NCI-H1092 treated with DMSO at 0.1 percent for 48 hours (cell line): ENCODE results near the gene NME4.
"Not testable (repeated sequence)": the region's sequence is repeated elsewhere in the genome, so short reads cannot be mapped to it uniquely, and the experiment has no call there.

ENCODE experiments used
- DNase-seq: peaks from one replicate; lab custom pipeline; 2025; lab: John Stamatoyannopoulos, UW

The NME4 gene

GRCh38 chr16:397135-397661 is at the start of gene NME4:
Gene NME4 (plus strand): TSS chr16:397199. CDS start chr16:397223, 24 bp downstream.
- peak; percentile 37 for DNase-seq

- DNase-seq: no peak
Observed at GRCh38 chr16:347203-347602, 49.8 kb upstream of the NME4 start.

GRCh38 chr16:348495-348894 is 48.5 kb upstream of the NME4 start:
- DNase-seq: not testable (repeated sequence)

GRCh38 chr16:349211-349610 is 47.8 kb upstream of the NME4 start:
- no peak for DNase-seq

- no peak for DNase-seq
Observed at GRCh38 chr16:350203-350602, 46.8 kb upstream of the NME4 start.

GRCh38 chr16:351804-352520 is 45.0 kb upstream of the NME4 start:
- DNase-seq: no peak

- peak; percentile 98 for DNase-seq
Observed at GRCh38 chr16:352547-353403, 44.2 kb upstream of the NME4 start, which contains the start of gene AXIN1. Gene AXIN1 (minus strand): TSS chr16:352723. CDS start chr16:347025, 5,698 bp downstream.

- no peak for DNase-seq
Observed at GRCh38 chr16:353404-354290, 43.4 kb upstream of the NME4 start.

- DNase-seq: no peak
Observed at GRCh38 chr16:354291-354881, 42.6 kb upstream of the NME4 start.

- no peak for DNase-seq
Observed at GRCh38 chr16:354971-355461, 42.0 kb upstream of the NME4 start.

GRCh38 chr16:356741-357140 is 40.3 kb upstream of the NME4 start:
- DNase-seq: no peak

GRCh38 chr16:359067-359763 is 37.8 kb upstream of the NME4 start:
- DNase-seq: no peak

GRCh38 chr16:359871-360697 is 36.9 kb upstream of the NME4 start:
- DNase-seq: no peak

GRCh38 chr16:360698-361336 is 36.2 kb upstream of the NME4 start:
- DNase-seq: no peak

- no peak for DNase-seq
Observed at GRCh38 chr16:361341-361871, 35.6 kb upstream of the NME4 start.

- DNase-seq: peak; percentile 81
Observed at GRCh38 chr16:361872-362701, 34.9 kb upstream of the NME4 start.

- DNase-seq: not testable (repeated sequence)
Observed at GRCh38 chr16:362702-362999, 34.3 kb upstream of the NME4 start.

GRCh38 chr16:363110-363765 is 33.8 kb upstream of the NME4 start:
- no peak for DNase-seq
